Endothelial cell of umbilical vein (primary cell): ENCODE measurements around the gene NRK. TPM values are rescaled to one million over a fixed set of nuclear protein-coding genes. Genes with fewer than 3 reads are reported as not detected.

ENCODE experiments used
- BruUV-seq: library from RNA; stranded (reverse); fragments of 400-500 nt; replicated peaks from 2 replicates; lab custom pipeline; 2021; lab: Mats Ljungman, UMichigan
- CTCF ChIA-PET: fragments of 300-600, 350-600 bp; sonication (Branson Sonifier 250); formaldehyde crosslinking; loops from one replicate; lab custom pipeline; 2021; ENCODE audit warnings: antibody characterized with exemption, inconsistent platforms; lab: Charles Lee
- POLR2A ChIA-PET: fragments of 300-600, 350-600 bp; sonication (Branson Sonifier 250); formaldehyde crosslinking; loops from one replicate; lab custom pipeline; 2021; ENCODE audit warnings: antibody characterized with exemption, inconsistent platforms; lab: Charles Lee
- DNase-seq: peaks from one replicate; pipeline ENCODE4 v3.0.0-alpha.2; 2011; ENCODE audit warnings: low read depth, low spot score
- FAIRE-seq: peaks from 2 replicates; lab custom pipeline; 2011; peaks lifted over from hg19 to GRCh38; lab: Jason Lieb, UNC
- H2AFZ ChIP-seq: 2 replicates; pipeline ENCODE4 v1.6.0; 2012; ENCODE audit warnings: low read depth, low read length, control low read depth, inconsistent platforms
- H3K27ac ChIP-seq: 2 replicates; pipeline ENCODE4 v1.5.1; 2011; ENCODE audit warnings: low read depth, mild to moderate bottlenecking, control low read depth, low read length, moderate library complexity; ENCODE audit not compliant: insufficient read depth
- H3K27me3 ChIP-seq, 2 experiments: 2 replicates each; pipeline versions ENCODE4 v1.6.0 to v1.6.1; 2011; ENCODE audit warnings: low read length in 2 of 2, mixed read lengths in 1 of 2; ENCODE audit not compliant: control insufficient read depth in 2 of 2, insufficient read depth in 2 of 2
- H3K36me3 ChIP-seq, 2 experiments: 2 replicates in 1 of 2; 3 replicates in 1 of 2; pipeline ENCODE4 v1.5.1; 2011; ENCODE audit warnings: low read length in 2 of 2, mild to moderate bottlenecking in 1 of 2, moderate library complexity in 1 of 2; ENCODE audit not compliant: control insufficient read depth in 2 of 2, insufficient read depth in 2 of 2; ENCODE audit errors: extremely low read depth in 1 of 2
- H3K4me1 ChIP-seq: 3 replicates; pipeline ENCODE4 v1.5.1; 2011; ENCODE audit warnings: mild to moderate bottlenecking, low read length; ENCODE audit not compliant: control insufficient read depth, insufficient read depth; ENCODE audit errors: extremely low read depth
- H3K4me2 ChIP-seq: 2 replicates; pipeline ENCODE4 v1.6.1; 2011; ENCODE audit warnings: low read length, control low read depth, mixed read lengths; ENCODE audit not compliant: insufficient read depth
- H3K4me3 ChIP-seq, 3 experiments: fragments of 200-600 bp in 1 of 3; sonication (generic), shearing (Covaris generic) in 1 of 3; replicated peaks in 1 of 3; 2 replicates each; pipeline ENCODE4 v1.5.1; 2011 to 2016; ENCODE audit warnings: control low read depth in 3 of 3, low read length in 3 of 3, mild to moderate bottlenecking in 2 of 3, inconsistent platforms in 1 of 3, low read depth in 1 of 3, moderate library complexity in 1 of 3; ENCODE audit not compliant: insufficient read depth in 1 of 3
- H3K79me2 ChIP-seq: 2 replicates; pipeline ENCODE4 v1.6.0; 2012; ENCODE audit warnings: low read length, inconsistent platforms; ENCODE audit not compliant: control insufficient read depth, insufficient read depth
- H3K9ac ChIP-seq: replicated peaks from 2 replicates; pipeline ENCODE3; 2011; ENCODE audit warnings: low read length, control low read depth; ENCODE audit not compliant: insufficient read depth; ENCODE audit errors: extremely low read depth
- H3K9me1 ChIP-seq: replicated peaks from 3 replicates; pipeline ENCODE4 v1.6.0; 2011; ENCODE audit warnings: mild to moderate bottlenecking, low read length; ENCODE audit not compliant: control insufficient read depth, insufficient read depth; ENCODE audit errors: extremely low read depth
- H3K9me3 ChIP-seq: replicated peaks from 2 replicates; pipeline ENCODE4 v1.5.1; 2012; ENCODE audit warnings: low read length, inconsistent platforms; ENCODE audit not compliant: control insufficient read depth, insufficient read depth
- H4K20me1 ChIP-seq: replicated peaks from 2 replicates; pipeline ENCODE3; 2011; ENCODE audit warnings: mild to moderate bottlenecking, low read length; ENCODE audit not compliant: control insufficient read depth, insufficient read depth; ENCODE audit errors: extremely low read depth
- EZH2 ChIP-seq: IDR thresholded peaks from 2 replicates; pipeline ENCODE4 v1.6.1; 2012; ENCODE audit warnings: borderline replicate concordance, low read depth, mild to moderate bottlenecking, moderate library complexity, low read length, inconsistent platforms; ENCODE audit not compliant: severe bottlenecking
- FOS ChIP-seq: IDR thresholded peaks from 2 replicates; pipeline ENCODE4 v1.6.1; 2011; ENCODE audit warnings: mild to moderate bottlenecking, low read length, moderate library complexity, borderline replicate concordance; ENCODE audit not compliant: insufficient read depth
- GATA2 ChIP-seq: IDR thresholded peaks from 2 replicates; pipeline ENCODE4 v1.7.0; 2011; ENCODE audit warnings: low read depth, mild to moderate bottlenecking, moderate library complexity, mixed read lengths, low read length; ENCODE audit not compliant: insufficient read length, insufficient read depth
- JUN ChIP-seq: IDR thresholded peaks from 2 replicates; pipeline ENCODE4 v1.6.1; 2011; ENCODE audit warnings: borderline replicate concordance, low read depth; ENCODE audit not compliant: insufficient read length, insufficient read depth
- MYC ChIP-seq: IDR thresholded peaks from one replicate; pipeline ENCODE4 v1.6.1; 2011; ENCODE audit warnings: mild to moderate bottlenecking, low read depth, low read length
- POLR2A ChIP-seq: IDR thresholded peaks from 2 replicates; pipeline ENCODE4 v1.6.1; 2012; ENCODE audit warnings: low read depth, mild to moderate bottlenecking, control low read depth, low read length
- POLR2AphosphoS5 ChIP-seq: IDR thresholded peaks from 2 replicates; pipeline ENCODE4 v1.6.1; 2012; ENCODE audit warnings: low read depth, mild to moderate bottlenecking, control low read depth, low read length, moderate library complexity; ENCODE audit not compliant: insufficient read depth
- dilution Hi-C: fragments of 300-500 bp; cut with MboI; formaldehyde crosslinking; loops from one replicate; pipeline ENCODE4 v1.15.0; 2019; ENCODE audit warnings: low sequenced_read_pairs; ENCODE audit not compliant: extremely low pct_ligation_motif_present
- intact Hi-C: fragments of 100-400 bp; cut with micrococcal nuclease; formaldehyde crosslinking; loops from one replicate; pipeline ENCODE4 v1.10.0; 2022
- polyA plus RNA-seq, 4 experiments: library from polyadenylated mRNA; depleted of rRNA in 3 of 4; stranded (reverse) in 3 of 4; unstranded in 1 of 4; fragments of >200 nt; gene quantifications; 2 replicates each; pipeline versions ENCODE4 v1.2.1 to v1.2.3, GENCODE V29; 2011 to 2012; ENCODE audit warnings: missing spikeins in 1 of 4
- total RNA-seq: library from RNA; stranded (reverse); gene quantifications from 2 replicates; pipeline ENCODE4 v1.2.3, GENCODE V29; 2021
- TF ChIP-seq, protein P1 (sequence below): IDR thresholded peaks from 2 replicates; pipeline ENCODE4 v1.6.1; 2011; ENCODE audit not compliant: insufficient read depth, insufficient read length
- TF ChIP-seq, protein P2 (sequence below), 2 donors: IDR thresholded peaks; 1 replicate in 1 of 2; 2 replicates in 1 of 2; pipeline ENCODE4 v1.5.1; 2011; ENCODE audit warnings: low read length in 2 of 2, mild to moderate bottlenecking in 2 of 2, moderate library complexity in 2 of 2, control low read depth in 1 of 2, inconsistent platforms in 1 of 2, low read depth in 1 of 2; ENCODE audit not compliant: insufficient read depth in 1 of 2; ENCODE audit errors: extremely low read depth in 1 of 2

Gene NRK
- total and polyA plus RNA-seq, 2 donors (not counting 3 experiments of a cell fraction or from before 2014, with no cell fraction given), result 1.3 to 3.1 TPM

- H3K4me3 ChIP-seq, result no peak overlapping the region
- no peaks in the 10 kb centered on the region for H3K9me1 ChIP-seq
- no TSS peak for BruUV-seq
- H3K4me2 ChIP-seq, result no peak overlapping the region
- CTCF ChIA-PET, result no interaction called here
- H3K36me3 ChIP-seq, result no peaks in the 10 kb centered on the region
- TF ChIP-seq MYC (no peak), GATA2 (no peak), POLR2AphosphoS5 (no peak), JUN (no peak), POLR2A (no peak), EZH2 (no peak), FOS (no peak)
- TF ChIP-seq, protein P1, sequence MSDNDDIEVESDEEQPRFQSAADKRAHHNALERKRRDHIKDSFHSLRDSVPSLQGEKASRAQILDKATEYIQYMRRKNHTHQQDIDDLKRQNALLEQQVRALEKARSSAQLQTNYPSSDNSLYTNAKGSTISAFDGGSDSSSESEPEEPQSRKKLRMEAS, result no peak
- TF ChIP-seq, protein P2, sequence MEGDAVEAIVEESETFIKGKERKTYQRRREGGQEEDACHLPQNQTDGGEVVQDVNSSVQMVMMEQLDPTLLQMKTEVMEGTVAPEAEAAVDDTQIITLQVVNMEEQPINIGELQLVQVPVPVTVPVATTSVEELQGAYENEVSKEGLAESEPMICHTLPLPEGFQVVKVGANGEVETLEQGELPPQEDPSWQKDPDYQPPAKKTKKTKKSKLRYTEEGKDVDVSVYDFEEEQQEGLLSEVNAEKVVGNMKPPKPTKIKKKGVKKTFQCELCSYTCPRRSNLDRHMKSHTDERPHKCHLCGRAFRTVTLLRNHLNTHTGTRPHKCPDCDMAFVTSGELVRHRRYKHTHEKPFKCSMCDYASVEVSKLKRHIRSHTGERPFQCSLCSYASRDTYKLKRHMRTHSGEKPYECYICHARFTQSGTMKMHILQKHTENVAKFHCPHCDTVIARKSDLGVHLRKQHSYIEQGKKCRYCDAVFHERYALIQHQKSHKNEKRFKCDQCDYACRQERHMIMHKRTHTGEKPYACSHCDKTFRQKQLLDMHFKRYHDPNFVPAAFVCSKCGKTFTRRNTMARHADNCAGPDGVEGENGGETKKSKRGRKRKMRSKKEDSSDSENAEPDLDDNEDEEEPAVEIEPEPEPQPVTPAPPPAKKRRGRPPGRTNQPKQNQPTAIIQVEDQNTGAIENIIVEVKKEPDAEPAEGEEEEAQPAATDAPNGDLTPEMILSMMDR (IDR thresholded peaks at IDR 0.05; ENCODE audit: extremely low read depth in 1 of 2, insufficient read depth in 1 of 2, low read depth in 1 of 2, low read length in 2 of 2), result no peak
- no peaks in the 10 kb centered on the region for H3K79me2 ChIP-seq
- dilution Hi-C loops, result no loop called here
- no peaks in the 10 kb centered on the region for H3K9me3 ChIP-seq
- no peaks in the 10 kb centered on the region for H3K27me3 ChIP-seq
- intact Hi-C loops, result no loop called here
- H4K20me1 ChIP-seq, result no peaks in the 10 kb centered on the region
- H3K4me1 ChIP-seq, result no peaks in the 10 kb centered on the region
- FAIRE-seq, result no peak
- no peak overlapping the region for H3K27ac ChIP-seq
- DNase-seq, result no peak
- no peak overlapping the region for H3K9ac ChIP-seq
- POLR2A ChIA-PET, result no interaction called here
- H2AFZ ChIP-seq, result no peak overlapping the region
These were observed 43.4 kb downstream of the NRK start for GRCh38 chrX:105865709-105866108.
